Measurements from ENCODE around the gene ITCH. TPM values are rescaled to one million over a fixed set of nuclear protein-coding genes. Genes with fewer than 3 reads are reported as not detected.
"Not testable (repeated sequence)": the region's sequence is repeated elsewhere in the genome, so short reads cannot be mapped to it uniquely, and the experiment has no call there.

The ITCH gene
- total RNA-seq, 3 donors from 2014 or later, result 41.6 to 45.6 (median 45.1) TPM

DNA sequence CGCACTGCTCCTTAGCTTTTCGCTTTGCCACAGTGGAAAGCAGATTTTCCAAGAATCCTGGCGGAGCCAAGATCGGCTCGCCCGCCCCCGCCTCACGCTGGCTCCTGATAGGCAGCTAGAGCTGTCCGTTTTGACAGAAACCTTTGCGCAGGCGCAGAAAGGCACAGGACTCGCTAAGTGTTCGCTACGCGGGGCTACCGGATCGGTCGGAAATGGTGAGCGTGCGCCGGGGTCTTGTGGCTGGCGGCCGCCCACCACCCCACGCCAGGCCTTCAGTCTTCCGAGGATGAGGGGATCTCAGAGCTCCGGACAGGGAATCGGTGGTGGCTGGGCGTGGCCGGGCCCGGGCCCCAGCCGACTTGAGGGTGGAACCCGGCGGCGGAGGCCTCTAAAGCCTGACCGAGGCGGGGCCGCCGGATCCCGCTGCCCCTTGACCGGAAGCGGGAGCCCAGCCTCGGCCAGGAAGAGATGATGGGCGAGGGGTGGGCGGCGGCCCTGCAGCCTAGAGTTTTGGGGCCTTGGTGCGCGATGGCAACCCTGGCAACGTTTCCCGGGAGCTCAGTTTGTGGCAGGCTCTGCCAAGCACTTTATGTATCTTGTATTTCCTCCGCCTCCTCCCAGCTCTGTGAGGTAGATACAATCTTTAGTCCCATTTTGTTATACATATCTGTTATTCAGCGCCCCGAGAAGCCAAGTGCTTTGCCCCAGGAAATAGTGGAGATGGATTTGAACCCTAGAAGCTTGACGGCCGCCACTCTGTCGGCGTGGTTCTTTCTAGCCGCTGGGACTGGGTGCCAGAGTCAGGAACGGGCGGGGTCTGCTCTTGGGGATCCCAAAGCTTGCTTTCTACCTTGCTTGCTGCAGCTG is 153.4 kb downstream of the ITCH start, which contains the start of gene DYNLRB1:
Gene DYNLRB1 (plus strand): TSS at position 176 of the 867 bp plus-strand sequence. CDS start 37 bp downstream, at position 213.
- no peaks in the 10 kb centered on the region for H3K9me3 Mint-ChIP-seq

DNA sequence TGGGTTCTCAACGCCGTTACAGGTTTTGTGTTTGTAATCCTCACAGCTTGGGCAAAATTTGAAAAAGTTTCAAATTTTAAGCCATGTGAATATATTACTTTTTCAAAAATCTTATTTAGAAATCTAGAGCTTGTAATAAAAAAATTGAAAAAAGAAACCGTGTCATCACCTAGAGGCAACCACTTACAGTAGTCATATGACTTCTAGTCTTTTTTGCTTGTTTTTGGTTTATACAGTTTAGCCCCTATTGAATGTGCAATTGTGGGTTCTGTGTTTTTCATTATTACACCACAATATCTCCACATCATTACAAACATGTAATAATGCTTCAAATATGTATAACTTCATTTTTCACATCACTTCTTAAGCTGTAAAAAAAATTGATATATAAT is 154.0 kb downstream of the ITCH start:
- Mint-ChIP-seq H3K27me3 (ENCODE audit: low read depth) (no peaks in the 10 kb centered on the region), H3K4me3 (peak overlapping the region; percentile 98), H3K9me3 (no peaks in the 10 kb centered on the region), H3K4me1 (ENCODE audit: low read depth) (peaks cover 49% of the 10 kb centered on the region), H3K36me3 (ENCODE audit: insufficient read depth) (peaks cover 3% of the 10 kb centered on the region)
- DNase-seq (no peak), ATAC-seq (peak in 1 of 2 donors; percentile 12)

More for the DNA sequence above, 153.4 kb downstream of the ITCH start, which contains the start of gene DYNLRB1:
- no peaks in the 10 kb centered on the region for H3K27me3 Mint-ChIP-seq (ENCODE audit: low read depth)
- peaks cover 2% of the 10 kb centered on the region for H3K36me3 Mint-ChIP-seq (ENCODE audit: insufficient read depth)
- DNase-seq (peak; percentile 93), ATAC-seq (peak; percentile 83 to 85)
- H3K4me3 Mint-ChIP-seq, result peak within 1 kb of the TSS; percentile 98
- H3K4me1 Mint-ChIP-seq (ENCODE audit: low read depth), result peaks cover 45% of the 10 kb centered on the region

DNA sequence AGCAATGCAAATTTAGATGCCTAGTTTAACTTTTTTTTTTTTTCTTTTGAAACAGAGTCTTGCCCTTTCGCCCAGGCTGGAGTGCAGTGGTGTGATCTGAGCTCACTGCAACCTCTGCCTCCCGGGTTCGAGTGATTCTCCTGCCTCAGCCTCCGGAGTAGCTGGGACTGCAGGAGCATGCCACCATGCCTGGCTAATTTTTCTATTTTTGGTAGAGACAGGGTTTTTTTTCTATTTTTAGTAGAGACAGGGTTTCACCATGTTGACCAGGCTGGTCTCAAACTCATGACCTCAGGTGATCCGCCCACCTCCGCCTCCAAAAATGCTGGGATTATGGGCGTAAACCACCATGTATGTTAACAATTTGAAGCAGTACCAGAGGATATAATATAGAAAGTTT is 155.8 kb downstream of the ITCH start:
- peaks cover 54% of the 10 kb centered on the region for H3K4me1 Mint-ChIP-seq (ENCODE audit: low read depth)
- not testable (repeated sequence) for DNase-seq; H3K36me3 Mint-ChIP-seq (ENCODE audit: insufficient read depth); ATAC-seq; H3K27me3 Mint-ChIP-seq (ENCODE audit: low read depth); H3K4me3 Mint-ChIP-seq; H3K9me3 Mint-ChIP-seq

DNA sequence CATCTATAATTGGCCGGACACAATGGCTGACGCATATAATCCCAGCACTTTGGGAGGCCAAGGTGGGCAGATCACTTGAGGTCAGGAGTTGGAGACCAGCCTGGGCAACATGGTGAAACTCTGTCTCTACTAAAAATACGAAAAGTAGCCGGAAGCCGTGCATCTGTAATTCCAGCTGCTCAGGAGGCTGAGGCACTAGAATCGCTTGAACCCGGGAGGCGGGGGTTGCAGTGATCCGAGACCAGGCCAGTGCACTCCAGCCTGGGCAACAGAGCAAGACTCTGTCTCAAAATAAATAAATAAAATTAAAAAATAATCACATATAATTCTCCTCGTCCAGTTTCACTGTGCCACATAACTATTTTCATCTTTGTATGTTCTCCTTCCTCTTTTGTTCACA is 156.8 kb downstream of the ITCH start:
- ATAC-seq; H3K36me3 Mint-ChIP-seq (ENCODE audit: insufficient read depth); H3K9me3 Mint-ChIP-seq; DNase-seq; H3K27me3 Mint-ChIP-seq (ENCODE audit: low read depth): not testable (repeated sequence)
- H3K4me3 Mint-ChIP-seq, result peak overlapping the region; percentile 20
- peaks cover 48% of the 10 kb centered on the region for H3K4me1 Mint-ChIP-seq (ENCODE audit: low read depth)

DNA sequence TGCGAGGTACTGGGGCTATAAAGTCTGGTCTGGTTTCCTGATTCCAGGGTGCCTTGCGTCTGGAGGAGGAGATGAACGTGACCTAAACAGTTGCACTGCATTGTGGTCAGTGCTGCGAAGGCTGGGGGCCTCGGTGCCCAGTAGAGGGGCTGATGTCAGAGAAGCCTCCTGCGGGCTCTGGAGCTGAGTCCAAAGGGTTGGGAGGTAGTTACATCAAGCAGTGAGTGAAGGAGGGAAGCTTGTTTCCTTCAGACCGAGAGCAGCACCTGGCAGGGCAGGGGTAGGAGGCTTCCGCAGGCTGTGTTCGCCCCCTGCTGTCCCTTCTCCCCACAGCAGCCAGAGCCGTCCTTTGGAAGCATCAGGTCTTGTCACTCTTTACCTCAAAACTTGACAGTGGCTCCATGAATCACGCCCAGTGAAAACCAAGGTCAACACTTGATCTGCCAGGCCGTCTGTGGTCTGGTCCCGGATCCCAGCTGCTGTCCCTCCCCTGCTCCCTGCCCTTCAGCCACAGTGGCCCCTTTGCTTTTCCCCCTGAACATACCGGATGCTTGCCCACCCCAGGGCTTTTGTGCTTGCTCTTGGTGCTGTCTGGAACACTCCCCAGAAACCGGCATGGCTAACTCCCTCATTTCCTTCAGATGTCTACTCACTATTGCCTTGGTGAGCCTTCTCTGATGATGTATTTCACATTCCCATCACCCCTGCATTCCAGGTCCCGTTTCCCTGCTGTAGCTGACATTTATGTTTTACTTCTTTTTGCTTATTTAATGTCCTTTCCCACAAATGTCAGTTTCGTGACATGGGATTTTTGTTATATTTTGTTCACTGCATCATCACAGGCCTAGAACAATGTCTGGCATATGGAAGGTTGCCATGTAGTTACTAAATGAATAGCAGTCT is 160.1 kb downstream of the ITCH start:
- ATAC-seq (peak; percentile 69 to 72), DNase-seq (peak; percentile 50)
- Mint-ChIP-seq H3K27me3 (ENCODE audit: low read depth) (no peaks in the 10 kb centered on the region), H3K4me3 (no peak overlapping the region), H3K9me3 (no peaks in the 10 kb centered on the region), H3K4me1 (ENCODE audit: low read depth) (peaks cover 38% of the 10 kb centered on the region), H3K36me3 (ENCODE audit: insufficient read depth) (peaks cover 18% of the 10 kb centered on the region)

DNA sequence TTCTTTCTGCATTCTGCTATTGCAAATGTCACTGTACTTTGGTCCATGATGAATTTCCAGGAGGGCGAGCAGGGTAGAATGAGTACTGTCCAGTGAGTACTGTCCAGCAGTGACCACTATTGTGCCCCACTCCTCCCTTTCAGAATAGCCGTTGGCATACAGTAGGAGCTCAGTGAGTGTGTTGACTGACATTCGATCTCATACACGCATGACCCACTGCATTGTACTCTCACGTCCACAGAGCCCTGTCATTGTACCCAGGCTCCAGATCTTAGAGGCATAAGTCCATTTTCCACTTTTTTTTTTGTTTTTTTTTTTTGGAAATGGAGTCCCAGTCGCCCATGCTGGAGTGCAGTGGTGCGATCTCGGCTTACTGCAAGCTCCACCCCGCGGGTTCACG is 161.4 kb downstream of the ITCH start:
- H3K36me3 Mint-ChIP-seq (ENCODE audit: insufficient read depth), result peaks cover 18% of the 10 kb centered on the region
- H3K4me3 Mint-ChIP-seq, result no peak overlapping the region
- DNase-seq, result no peak
- H3K4me1 Mint-ChIP-seq (ENCODE audit: low read depth), result peaks cover 32% of the 10 kb centered on the region
- H3K9me3 Mint-ChIP-seq, result no peaks in the 10 kb centered on the region
- ATAC-seq, result no peak
- H3K27me3 Mint-ChIP-seq (ENCODE audit: low read depth), result no peaks in the 10 kb centered on the region

DNA sequence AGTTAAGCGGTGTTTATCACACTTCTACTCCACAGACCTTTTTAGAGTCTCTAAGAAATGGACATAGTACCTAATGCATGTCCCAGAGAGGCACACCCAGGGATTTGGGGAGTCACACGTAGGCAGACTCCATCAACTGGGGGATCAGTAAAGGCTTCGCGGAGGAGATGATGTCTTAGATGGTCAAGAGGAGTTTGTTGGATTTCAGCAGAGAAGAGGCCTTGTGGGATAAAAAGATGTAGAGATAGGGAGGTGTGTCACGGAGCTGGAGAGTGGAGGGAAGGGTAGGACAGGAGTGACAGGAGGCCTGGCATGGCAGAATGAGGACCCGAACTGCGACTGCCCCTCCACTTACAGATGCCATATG is 162.3 kb downstream of the ITCH start:
- Mint-ChIP-seq H3K4me1 (ENCODE audit: low read depth) (peaks cover 24% of the 10 kb centered on the region), H3K36me3 (ENCODE audit: insufficient read depth) (peaks cover 18% of the 10 kb centered on the region), H3K27me3 (ENCODE audit: low read depth) (no peaks in the 10 kb centered on the region), H3K9me3 (no peaks in the 10 kb centered on the region), H3K4me3 (no peak overlapping the region)
- DNase-seq (no peak), ATAC-seq (no peak)

DNA sequence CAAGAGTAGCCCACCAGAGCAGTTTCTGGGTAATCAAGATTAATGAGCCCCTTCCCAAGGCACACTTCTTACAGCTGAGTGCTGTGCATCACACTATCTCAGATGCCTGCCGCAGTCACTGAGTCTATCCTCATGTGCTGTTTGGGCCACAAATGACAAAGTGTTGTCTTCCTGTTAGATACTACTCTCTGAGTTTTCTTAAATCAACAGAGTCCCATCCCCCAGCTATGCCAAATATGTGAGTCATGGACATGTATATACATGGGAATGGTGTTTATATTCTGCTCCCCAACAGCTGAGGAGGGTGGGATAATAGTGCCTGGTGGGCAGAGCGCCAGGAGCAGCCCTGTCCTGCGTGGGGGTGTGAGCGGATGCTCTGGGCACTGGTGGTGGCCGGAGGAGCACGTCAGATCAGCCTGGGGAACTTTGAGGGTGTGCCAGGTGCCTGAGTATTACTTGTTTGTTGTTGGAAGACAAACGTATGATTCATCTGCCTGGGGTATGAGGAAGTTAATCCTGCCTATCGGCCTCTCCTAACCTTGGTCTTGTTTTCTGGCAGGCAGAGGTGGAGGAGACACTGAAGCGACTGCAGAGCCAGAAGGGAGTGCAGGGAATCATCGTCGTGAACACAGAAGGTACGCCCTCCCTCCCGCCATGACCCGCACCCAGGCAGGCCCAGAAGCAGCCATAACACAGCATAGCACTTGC is 162.8 kb downstream of the ITCH start:
- Mint-ChIP-seq H3K4me1 (ENCODE audit: low read depth) (peaks cover 26% of the 10 kb centered on the region), H3K9me3 (no peaks in the 10 kb centered on the region), H3K4me3 (no peak overlapping the region), H3K36me3 (ENCODE audit: insufficient read depth) (peaks cover 21% of the 10 kb centered on the region), H3K27me3 (ENCODE audit: low read depth) (no peaks in the 10 kb centered on the region)
- no peak for DNase-seq
- no peak for ATAC-seq

DNA sequence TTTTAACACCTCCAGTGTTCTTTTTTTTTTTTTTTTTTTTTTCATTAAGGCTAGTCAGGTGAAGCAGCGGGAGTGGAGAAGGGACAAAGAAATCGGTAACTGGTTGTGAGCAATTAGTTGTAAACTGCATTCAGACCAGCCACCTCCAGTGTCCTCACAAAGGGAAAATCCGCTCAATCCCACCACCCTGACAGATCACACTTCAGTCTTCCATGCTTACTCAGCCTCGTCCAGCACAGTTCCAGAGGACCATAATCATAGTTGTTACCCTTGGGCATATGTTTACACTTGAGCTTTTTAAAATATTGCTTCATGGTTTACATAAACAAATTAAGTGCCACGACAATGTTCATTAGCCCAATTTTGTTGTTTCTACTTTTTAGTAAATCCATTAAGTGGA is 163.4 kb downstream of the ITCH start:
- Mint-ChIP-seq H3K4me1 (ENCODE audit: low read depth) (peaks cover 26% of the 10 kb centered on the region), H3K9me3 (no peaks in the 10 kb centered on the region), H3K27me3 (ENCODE audit: low read depth) (no peaks in the 10 kb centered on the region), H3K36me3 (ENCODE audit: insufficient read depth) (peaks cover 23% of the 10 kb centered on the region), H3K4me3 (no peak overlapping the region)
- no peak for DNase-seq
- ATAC-seq, result no peak

DNA sequence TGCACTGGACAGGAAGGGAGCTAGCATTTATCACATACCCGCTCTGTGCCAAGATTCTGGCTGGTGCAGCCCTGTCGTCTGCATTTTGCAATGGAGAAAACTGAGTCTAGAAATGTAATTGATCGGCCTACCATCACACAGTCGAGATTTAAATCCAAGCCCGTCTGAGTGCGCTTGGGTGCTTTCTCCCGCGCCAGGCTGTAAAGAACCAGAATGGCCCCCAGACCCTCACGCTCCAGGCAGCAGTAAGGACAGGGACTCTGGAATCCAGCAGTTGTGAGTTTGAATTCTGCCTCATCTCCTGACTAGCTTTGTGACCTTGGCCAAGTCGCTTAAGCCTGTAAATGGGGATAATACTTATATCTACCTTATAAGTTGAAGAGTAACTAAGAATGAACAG is 163.9 kb downstream of the ITCH start:
- Mint-ChIP-seq H3K4me1 (ENCODE audit: low read depth) (peaks cover 24% of the 10 kb centered on the region), H3K36me3 (ENCODE audit: insufficient read depth) (peaks cover 25% of the 10 kb centered on the region), H3K4me3 (no peak overlapping the region), H3K27me3 (ENCODE audit: low read depth) (no peaks in the 10 kb centered on the region), H3K9me3 (no peaks in the 10 kb centered on the region)
- DNase-seq (no peak), ATAC-seq (no peak)

DNA sequence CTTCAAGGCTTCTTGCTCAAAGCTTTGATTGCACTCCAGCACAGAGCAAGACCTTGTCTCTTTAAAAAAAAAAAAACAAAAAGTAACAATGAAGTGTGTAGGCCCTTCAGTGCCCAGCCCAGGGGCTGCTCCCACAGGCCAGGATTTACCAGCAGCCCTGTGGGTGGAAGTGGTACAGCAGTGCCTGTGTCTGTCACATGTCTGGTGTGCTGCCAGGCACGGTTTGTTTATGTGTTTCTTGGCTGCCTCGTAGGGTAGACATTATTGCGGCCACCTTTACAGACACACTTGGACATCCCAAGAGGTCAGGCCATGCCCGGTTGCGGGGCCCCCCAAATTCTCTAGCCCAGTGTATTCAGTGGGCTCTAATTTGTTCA is 165.8 kb downstream of the ITCH start:
- Mint-ChIP-seq H3K36me3 (ENCODE audit: insufficient read depth) (peaks cover 20% of the 10 kb centered on the region), H3K27me3 (ENCODE audit: low read depth) (no peaks in the 10 kb centered on the region), H3K4me3 (no peak overlapping the region), H3K9me3 (no peaks in the 10 kb centered on the region), H3K4me1 (ENCODE audit: low read depth) (peaks cover 8% of the 10 kb centered on the region)
- DNase-seq, result no peak
- ATAC-seq, result no peak

DNA sequence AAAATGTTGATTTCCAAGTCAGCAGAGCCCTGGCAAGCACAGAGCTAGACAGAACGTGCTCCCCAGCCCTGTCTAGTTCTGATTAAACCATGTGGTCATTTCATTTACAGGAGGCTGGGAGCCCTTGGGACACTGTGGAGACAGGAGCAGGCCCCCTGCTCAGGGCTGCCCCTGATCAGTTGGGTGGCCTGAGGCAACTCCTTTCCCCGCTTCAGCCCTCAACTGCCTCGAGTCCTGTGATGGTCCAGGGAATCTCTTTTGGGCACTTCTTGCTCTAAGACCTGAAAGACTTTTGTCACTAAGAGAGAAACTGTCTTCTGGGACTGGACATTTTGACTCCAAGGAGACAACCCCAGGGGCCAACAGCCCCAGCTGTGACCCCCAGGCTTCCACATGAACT is 166.7 kb downstream of the ITCH start:
- DNase-seq, result no peak
- peaks cover 23% of the 10 kb centered on the region for H3K36me3 Mint-ChIP-seq (ENCODE audit: insufficient read depth)
- peaks cover 8% of the 10 kb centered on the region for H3K4me1 Mint-ChIP-seq (ENCODE audit: low read depth)
- no peak overlapping the region for H3K4me3 Mint-ChIP-seq
- ATAC-seq, result no peak
- H3K9me3 Mint-ChIP-seq, result no peaks in the 10 kb centered on the region
- no peaks in the 10 kb centered on the region for H3K27me3 Mint-ChIP-seq (ENCODE audit: low read depth)

DNA sequence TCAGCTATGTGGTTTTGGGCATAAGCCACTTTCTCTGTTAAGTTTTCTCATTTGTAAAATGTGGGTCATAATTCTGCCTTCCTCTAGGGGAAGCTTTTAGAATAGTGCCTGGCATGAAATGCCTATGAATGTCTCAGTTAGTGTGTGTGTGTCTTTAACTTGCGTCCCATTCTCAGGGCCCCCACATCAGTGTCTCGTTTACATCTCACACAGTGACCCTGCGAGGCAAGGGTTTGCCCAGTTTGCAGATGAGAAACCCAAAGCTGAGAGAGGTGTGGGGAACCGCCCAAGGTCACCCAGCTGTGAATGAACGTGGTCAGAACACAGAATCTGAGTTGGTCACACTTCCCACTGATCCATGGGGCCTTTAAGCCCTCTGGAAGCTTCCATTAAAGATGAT is 167.3 kb downstream of the ITCH start:
- Mint-ChIP-seq H3K9me3 (no peaks in the 10 kb centered on the region), H3K4me1 (ENCODE audit: low read depth) (peaks cover 8% of the 10 kb centered on the region), H3K27me3 (ENCODE audit: low read depth) (no peaks in the 10 kb centered on the region), H3K4me3 (no peak overlapping the region), H3K36me3 (ENCODE audit: insufficient read depth) (peaks cover 21% of the 10 kb centered on the region)
- DNase-seq, result no peak
- no peak for ATAC-seq

DNA sequence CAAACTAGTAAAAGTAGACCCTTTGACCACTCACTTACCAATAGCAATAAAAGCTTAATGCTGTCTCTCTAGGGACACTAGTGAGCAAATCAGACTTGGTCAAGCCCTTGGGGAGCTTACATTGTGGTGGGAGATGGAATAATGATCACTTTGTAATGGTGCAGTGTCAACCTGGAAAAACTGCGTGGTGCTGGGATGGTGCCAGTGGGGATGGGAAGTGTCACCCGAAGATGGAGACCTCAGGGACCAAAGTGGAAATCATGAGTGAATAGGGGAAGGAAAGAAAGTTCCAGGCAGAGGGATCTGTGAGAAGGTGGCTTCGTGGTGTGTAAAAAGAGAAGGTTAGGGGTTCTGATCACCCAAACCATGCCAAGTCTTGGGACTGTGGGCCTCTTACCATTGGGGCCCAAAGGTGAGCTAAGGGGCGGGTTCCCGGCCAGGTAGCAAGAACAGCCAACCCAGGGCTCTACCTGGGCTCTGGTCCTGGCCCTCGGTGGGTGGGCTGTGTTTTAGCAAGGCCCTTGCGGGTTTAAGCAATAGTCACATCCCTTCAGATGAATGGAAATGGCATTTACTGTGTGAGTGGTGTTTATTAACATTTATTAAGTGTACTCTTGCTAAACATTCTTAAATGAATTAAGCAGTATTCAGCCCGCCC is 168.7 kb downstream of the ITCH start:
- H3K36me3 Mint-ChIP-seq (ENCODE audit: insufficient read depth), result peaks cover 20% of the 10 kb centered on the region
- no peaks in the 10 kb centered on the region for H3K9me3 Mint-ChIP-seq
- DNase-seq (no peak), ATAC-seq (no peak)
- no peak overlapping the region for H3K4me3 Mint-ChIP-seq
- H3K27me3 Mint-ChIP-seq (ENCODE audit: low read depth), result no peaks in the 10 kb centered on the region
- peaks cover 6% of the 10 kb centered on the region for H3K4me1 Mint-ChIP-seq (ENCODE audit: low read depth)
